ENCODE data around the gene MED9. TPM values are rescaled to one million over a fixed set of nuclear protein-coding genes. Genes with fewer than 3 reads are reported as not detected.

Gene MED9
- total and polyA plus RNA-seq, 2 of the 8 experiments (the other 6 are each of a cell fraction or from before 2014, with no cell fraction given): 15.8 to 19.7 TPM

- H3K23me2 ChIP-seq (ENCODE audit: low read depth, low read length): no peaks in the 10 kb centered on the region
- no peak overlapping the region; the same call in 1 of the 2 replicates for H2BK5ac ChIP-seq (ENCODE audit: low read depth, low read length)
- no peak overlapping the region for H3K4me3 ChIP-seq (ENCODE audit: extremely low read depth in 1 of 4, insufficient read depth in 2 of 4, low read depth in 3 of 4, low read length in 4 of 4)
- H3K56ac ChIP-seq (replicated peaks; ENCODE audit: insufficient read length, low read depth, low read length): no peak overlapping the region
- H3K14ac ChIP-seq (ENCODE audit: insufficient read length): no peak overlapping the region
- H3K27ac ChIP-seq (ENCODE audit: low read depth, low read length): no peak overlapping the region; the same call in 1 of the 2 replicates
- H3K27me3 ChIP-seq (replicated peaks in 1 of 4; ENCODE audit: control insufficient read depth in 3 of 4, extremely low read depth in 1 of 4, insufficient read depth in 3 of 4, low read length in 3 of 4): no peaks in the 10 kb centered on the region
- no peak for FAIRE-seq
- H3K18ac ChIP-seq (ENCODE audit: extremely low read depth, low read length): no peak overlapping the region
- no peaks in the 10 kb centered on the region for H3K9me3 ChIP-seq (ENCODE audit: insufficient read depth in 2 of 2, low read depth in 1 of 2, low read length in 1 of 2)
- no peaks in the 10 kb centered on the region for H3K79me2 ChIP-seq (ENCODE audit: control insufficient read depth in 1 of 2, insufficient read depth in 2 of 2, low read length in 2 of 2)
- H2AK5ac ChIP-seq (ENCODE audit: low read depth, low read length): no peak overlapping the region; the same call in 1 of the 2 replicates
- no peak overlapping the region for H2AFZ ChIP-seq (ENCODE audit: low read length)
- H4K5ac ChIP-seq (ENCODE audit: insufficient read length, low read depth, low read length): no peak overlapping the region
- H3K23ac ChIP-seq (ENCODE audit: insufficient read length): no peak overlapping the region
- no peak overlapping the region for H2BK15ac ChIP-seq (ENCODE audit: low read length)
- no peak for DNase-seq (ENCODE audit: low read depth in 1 of 2, low spot score in 2 of 2)
- no peak overlapping the region for H2BK120ac ChIP-seq (replicated peaks; ENCODE audit: low read depth, low read length)
- peaks cover 0 to 2% of the 10 kb centered on the region in 2 experiments for H4K20me1 ChIP-seq (replicated peaks in 1 of 2; ENCODE audit: control insufficient read depth in 1 of 2, insufficient read depth in 2 of 2, low read length in 2 of 2)
- no peak overlapping the region for H4K8ac ChIP-seq (ENCODE audit: extremely low read depth, insufficient read depth, low read length)
- H3K9ac ChIP-seq (replicated peaks in 1 of 4; ENCODE audit: extremely low read depth in 1 of 4, low read depth in 3 of 4, low read length in 3 of 4): no peak overlapping the region
- H2BK20ac ChIP-seq (ENCODE audit: low read length): no peak overlapping the region
- H3K4me1 ChIP-seq (replicated peaks in 1 of 4; ENCODE audit: control insufficient read depth in 3 of 4, insufficient read depth in 4 of 4, low read length in 3 of 4): no peaks in the 10 kb centered on the region; a peak in 1 of 7 replicates
- H3K4me2 ChIP-seq (ENCODE audit: insufficient read depth in 1 of 2, low read depth in 2 of 2, low read length in 2 of 2): no peak overlapping the region
- no peak overlapping the region for H4K91ac ChIP-seq (replicated peaks; ENCODE audit: insufficient read length, low read length)
- no peak overlapping the region for H2BK12ac ChIP-seq (ENCODE audit: low read depth, low read length)
- no peaks in the 10 kb centered on the region for H3K79me1 ChIP-seq (ENCODE audit: low read depth, low read length)
- POLR2A ChIA-PET (ENCODE audit: partially characterized antibody): interaction anchor here (0.6 kb wide), 1 partner anchor 16 kb away, joined by 3 read pairs; no protein-coding TSS in a partner anchor
- TF ChIP-seq CBX5 (IDR thresholded peaks at IDR 0.05; ENCODE audit: low read depth, low read length) (no peak), TAF1 (IDR thresholded peaks at IDR 0.05; ENCODE audit: low read depth, low read length) (no peak), POU5F1 (IDR thresholded peaks at IDR 0.05; ENCODE audit: low read depth, low read length) (no peak)
- no peak overlapping the region for H3K4ac ChIP-seq (replicated peaks; ENCODE audit: insufficient read length, low read depth, low read length)
- CTCF ChIA-PET (ENCODE audit: partially characterized antibody): interaction anchor here (1.1 to 5.2 kb wide), 7 partner anchors 16 to 102 kb away, joined by 3 to 33 read pairs (median 3); no protein-coding TSS in a partner anchor
- H3K36me3 ChIP-seq (ENCODE audit: control insufficient read depth in 2 of 4, insufficient read depth in 4 of 4, low read length in 3 of 4): no peaks in the 10 kb centered on the region
- WGBS, 2 experiments (ENCODE audit: extremely low coverage in 1 of 2, insufficient coverage in 1 of 2, insufficient read length in 1 of 2, insufficient replicate concordance in 2 of 2, low coverage in 1 of 2, low lambda C conversion rate in 2 of 2, missing lambda C conversion rate in 1 of 2): 69% methylated on average over 12 of the region's 15 CpGs; no CpG with 5 or more reads in 1 of the 2 experiments
These were observed 63.6 kb downstream of the MED9 start for GRCh38 chr17:17540278-17540906.
